Colonic mucosa (tissue), 4 donors: Measurements from ENCODE around the gene TK2. TPM values are rescaled to one million over a fixed set of nuclear protein-coding genes. Genes with fewer than 3 reads are reported as not detected.
A peak's percentile ranks its signal among the peaks of the same experiment; 100 is the strongest.
"Not testable (repeated sequence)": the region's sequence is repeated elsewhere in the genome, so short reads cannot be mapped to it uniquely, and the experiment has no call there.

Experiments used
- DNase-seq: peaks from one replicate; pipeline ENCODE4 v3.0.0-alpha.2; 2020
- H3K27ac ChIP-seq: fragments of 200-600 bp; one replicate; pipeline ENCODE4 v1.8.0; 2021
- H3K27me3 ChIP-seq: fragments of 200-600 bp; one replicate; pipeline ENCODE4 v1.8.0; 2021
- H3K36me3 ChIP-seq: fragments of 200-600 bp; one replicate; pipeline ENCODE4 v1.8.0; 2021
- H3K4me1 ChIP-seq: fragments of 200-600 bp; one replicate; pipeline ENCODE4 v1.8.0; 2021; ENCODE audit warnings: mild to moderate bottlenecking
- H3K4me3 ChIP-seq: fragments of 200-600 bp; one replicate; pipeline ENCODE4 v1.8.0; 2021
- H3K9ac ChIP-seq, 2 donors: one replicate each; pipeline ENCODE4 v1.7.0; 2013; ENCODE audit warnings: control low read depth in 2 of 2, low read depth in 2 of 2, low read length in 2 of 2
- H3K9me3 ChIP-seq: fragments of 200-600 bp; one replicate; pipeline ENCODE4 v1.8.0; 2021
- intact Hi-C: fragments of 100-400 bp; cut with DNase I; formaldehyde crosslinking; loops from one replicate; pipeline ENCODE4 v1.14.1; 2022
- total RNA-seq, 2 donors: library from RNA; stranded (reverse); fragmentation: NEBNext Ultra II Directional in 1 of 2; extraction: Animal tissue kit (Norgen Biotek cat#: 25700) in 1 of 2; gene quantifications; one replicate each; pipeline ENCODE4 v1.2.1, GENCODE V29; 2021
- TF ChIP-seq, protein P1 (sequence below): fragments of 200-600 bp; IDR thresholded peaks from one replicate; pipeline ENCODE4 v1.8.0; 2022; ENCODE audit warnings: antibody characterized with exemption, mild to moderate bottlenecking
- donor health status: healthy.
- donor health status: DM: no; HTN: no; CAD: no.
- donor health status: DM: no; HTN: no; CAD: no.

TK2 gene
- total RNA-seq, 2 donors from 2014 or later = 11.9 to 17.0 TPM

DNA sequence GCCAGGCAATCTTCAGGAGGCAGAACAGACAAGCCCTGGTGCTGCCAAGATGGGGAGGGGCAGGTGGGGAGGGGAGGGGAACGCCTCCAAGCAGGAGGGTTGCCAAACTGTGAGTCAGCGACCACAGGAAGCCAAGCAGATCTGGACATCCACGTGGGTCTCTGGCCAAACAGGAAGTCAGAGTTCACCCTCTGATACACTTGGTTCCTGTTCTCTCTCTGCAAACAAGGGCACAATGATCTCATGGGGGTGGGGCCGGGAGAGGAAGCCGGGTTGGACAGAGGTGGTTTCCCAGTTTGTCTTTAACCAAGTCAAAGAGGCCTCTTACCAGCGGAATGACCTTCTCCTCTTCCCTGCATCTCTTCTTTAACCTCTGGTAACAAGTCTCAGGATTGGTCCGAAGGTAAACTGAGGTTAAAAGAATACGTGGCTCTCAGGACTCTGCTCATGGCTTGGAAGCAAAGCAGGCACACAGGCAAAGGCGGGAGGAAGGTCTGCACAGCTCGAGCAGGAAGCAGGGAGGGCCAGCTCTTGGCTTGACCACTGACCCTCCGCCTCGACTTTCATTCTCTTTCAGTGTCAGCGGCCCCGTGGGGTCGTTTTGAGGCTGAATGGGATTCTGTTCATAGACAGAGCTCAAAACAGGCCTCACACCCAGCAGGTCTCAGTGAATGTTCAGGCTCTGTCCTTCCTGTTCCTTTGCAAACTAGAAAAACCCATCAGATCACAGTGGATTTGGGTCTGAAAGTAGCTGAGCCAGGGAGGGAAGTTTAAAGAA is 32.9 kb downstream of the TK2 start:
- H3K4me1 ChIP-seq = peaks cover 18% of the 10 kb centered on the region
- peak overlapping the region; percentile 97 for H3K27ac ChIP-seq
- TF ChIP-seq, protein P1, sequence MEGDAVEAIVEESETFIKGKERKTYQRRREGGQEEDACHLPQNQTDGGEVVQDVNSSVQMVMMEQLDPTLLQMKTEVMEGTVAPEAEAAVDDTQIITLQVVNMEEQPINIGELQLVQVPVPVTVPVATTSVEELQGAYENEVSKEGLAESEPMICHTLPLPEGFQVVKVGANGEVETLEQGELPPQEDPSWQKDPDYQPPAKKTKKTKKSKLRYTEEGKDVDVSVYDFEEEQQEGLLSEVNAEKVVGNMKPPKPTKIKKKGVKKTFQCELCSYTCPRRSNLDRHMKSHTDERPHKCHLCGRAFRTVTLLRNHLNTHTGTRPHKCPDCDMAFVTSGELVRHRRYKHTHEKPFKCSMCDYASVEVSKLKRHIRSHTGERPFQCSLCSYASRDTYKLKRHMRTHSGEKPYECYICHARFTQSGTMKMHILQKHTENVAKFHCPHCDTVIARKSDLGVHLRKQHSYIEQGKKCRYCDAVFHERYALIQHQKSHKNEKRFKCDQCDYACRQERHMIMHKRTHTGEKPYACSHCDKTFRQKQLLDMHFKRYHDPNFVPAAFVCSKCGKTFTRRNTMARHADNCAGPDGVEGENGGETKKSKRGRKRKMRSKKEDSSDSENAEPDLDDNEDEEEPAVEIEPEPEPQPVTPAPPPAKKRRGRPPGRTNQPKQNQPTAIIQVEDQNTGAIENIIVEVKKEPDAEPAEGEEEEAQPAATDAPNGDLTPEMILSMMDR = no peak
- DNase-seq = peak; percentile 99
- intact Hi-C loops = loop anchor here (5.0 kb wide), 1 partner anchor 35 kb away; the partner anchor contains the start of genes CKLF and TK2
- H3K27me3 ChIP-seq = no peaks in the 10 kb centered on the region
- no peaks in the 10 kb centered on the region for H3K36me3 ChIP-seq
- peak overlapping the region; percentile 84 to 96 for H3K9ac ChIP-seq
- H3K9me3 ChIP-seq = no peaks in the 10 kb centered on the region
- H3K4me3 ChIP-seq = no peak overlapping the region

DNA sequence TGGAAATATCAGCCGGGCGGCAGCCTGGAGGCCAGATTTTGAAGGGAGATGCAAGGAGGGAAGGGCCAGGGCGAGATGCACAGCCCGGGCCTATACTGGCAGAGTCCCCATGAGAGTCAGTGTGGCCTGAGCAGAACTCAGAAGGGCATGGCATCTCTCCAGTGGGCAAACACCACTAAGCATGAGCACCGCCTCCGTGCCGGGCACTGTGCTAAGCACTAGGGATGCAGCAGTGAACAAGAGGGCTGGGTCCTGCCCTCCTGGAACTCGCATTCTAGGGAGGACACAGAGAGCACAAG is 33.5 kb downstream of the TK2 start:
- peak overlapping the region; percentile 97 for H3K27ac ChIP-seq
- intact Hi-C loops = loop anchor here (5.0 kb wide), 1 partner anchor 36 kb away; the partner anchor contains the start of genes CKLF and TK2
- H3K27me3 ChIP-seq = no peaks in the 10 kb centered on the region
- TF ChIP-seq, protein P1 = no peak
- H3K9me3 ChIP-seq = no peaks in the 10 kb centered on the region
- H3K4me1 ChIP-seq = peaks cover 18% of the 10 kb centered on the region
- no peak for DNase-seq
- H3K9ac ChIP-seq = peak overlapping the region; percentile 68 to 96
- H3K36me3 ChIP-seq = no peaks in the 10 kb centered on the region
- H3K4me3 ChIP-seq = no peak overlapping the region

DNA sequence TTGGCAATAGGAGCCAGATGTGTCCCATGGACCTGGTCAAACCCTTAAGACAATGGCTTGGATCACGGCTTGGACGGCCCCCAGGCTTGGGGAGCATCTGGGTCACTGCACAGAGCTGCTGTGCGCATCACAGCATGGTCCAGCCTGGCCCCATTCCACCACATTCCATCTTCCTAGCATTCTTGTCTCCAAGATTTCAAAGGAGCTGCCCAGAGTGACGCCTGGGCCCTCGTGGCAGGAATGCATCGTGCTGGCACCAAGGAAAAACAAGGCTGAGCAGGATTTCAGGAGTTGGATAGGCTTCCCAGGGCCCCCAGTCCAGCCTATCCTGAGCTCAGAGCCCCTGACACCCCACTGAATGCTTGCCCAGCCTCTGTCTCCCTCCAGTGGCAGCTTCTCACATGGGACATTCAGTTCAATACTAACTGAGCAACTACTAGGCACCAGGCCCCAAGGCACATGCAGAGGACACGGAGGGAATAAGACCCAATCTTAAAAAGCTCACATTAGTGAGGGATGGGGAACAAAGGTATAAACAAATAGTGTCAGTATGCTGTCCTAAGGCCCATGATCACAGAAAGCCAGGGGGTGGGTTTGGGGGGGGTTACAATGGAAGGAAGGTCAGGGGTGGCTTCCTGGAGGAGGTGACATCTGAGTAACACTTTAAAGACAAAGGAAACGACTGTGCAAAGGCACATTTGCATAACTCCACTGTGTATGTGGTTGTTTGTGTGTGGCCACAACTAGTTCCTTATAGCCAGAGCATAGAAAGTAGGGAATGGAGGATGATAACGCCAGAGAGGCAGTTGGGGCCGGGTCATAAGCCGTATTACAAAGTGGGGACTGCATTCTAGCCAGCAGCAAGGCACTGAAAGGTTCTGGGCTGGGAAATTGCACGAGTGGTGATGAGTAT is 34.1 kb downstream of the TK2 start:
- Histone ChIP-seq H3K4me3 (no peak overlapping the region), H3K27ac (peak overlapping the region; percentile 97), H3K9me3 (no peaks in the 10 kb centered on the region), H3K36me3 (no peaks in the 10 kb centered on the region), H3K4me1 (peaks cover 18% of the 10 kb centered on the region), H3K27me3 (no peaks in the 10 kb centered on the region), H3K9ac (peak overlapping the region; percentile 68 to 96)
- DNase-seq = no peak
- TF ChIP-seq, protein P1 = no peak
- intact Hi-C loops = loop anchor here (5.0 kb wide), 1 partner anchor 36 kb away; the partner anchor contains the start of genes CKLF and TK2

DNA sequence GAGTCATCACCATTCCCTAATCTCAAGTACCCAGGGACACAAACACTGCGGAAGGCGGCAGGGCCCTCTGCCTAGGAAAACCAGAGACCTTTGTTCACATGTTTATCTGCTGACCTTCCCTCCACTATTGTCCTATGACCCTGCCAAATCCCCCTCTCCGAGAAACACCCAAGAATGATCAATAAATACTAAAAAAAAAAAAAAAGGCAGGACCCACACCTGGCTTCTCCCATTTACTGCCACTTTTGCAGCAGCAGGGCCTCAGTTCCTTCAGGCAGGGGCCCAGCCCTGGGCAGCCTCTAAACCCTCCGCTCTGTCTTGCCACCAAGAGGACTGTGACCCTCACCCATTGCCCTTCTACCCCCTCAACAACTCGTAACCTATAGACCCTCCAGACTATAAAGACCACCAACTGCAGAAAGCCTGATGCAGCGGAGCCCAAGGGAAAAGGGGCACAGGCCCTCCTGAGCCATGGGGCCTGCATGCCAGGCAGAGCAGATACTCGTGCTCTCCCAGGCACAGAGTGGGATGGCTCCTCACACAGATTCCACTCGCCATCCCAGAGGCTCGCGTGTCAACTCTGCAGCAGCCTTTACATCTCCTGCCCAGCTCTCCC is 34.8 kb downstream of the TK2 start:
- H3K9me3 ChIP-seq, DNase-seq, H3K4me3 ChIP-seq, H3K27me3 ChIP-seq, H3K36me3 ChIP-seq: not testable (repeated sequence)
- intact Hi-C loops = loop anchor here (5.0 kb wide), 1 partner anchor 37 kb away; the partner anchor contains the start of genes CKLF and TK2
- peak overlapping the region; percentile 39 to 47 for H3K9ac ChIP-seq
- peaks cover 18% of the 10 kb centered on the region for H3K4me1 ChIP-seq
- peak overlapping the region; percentile 97 for H3K27ac ChIP-seq

DNA sequence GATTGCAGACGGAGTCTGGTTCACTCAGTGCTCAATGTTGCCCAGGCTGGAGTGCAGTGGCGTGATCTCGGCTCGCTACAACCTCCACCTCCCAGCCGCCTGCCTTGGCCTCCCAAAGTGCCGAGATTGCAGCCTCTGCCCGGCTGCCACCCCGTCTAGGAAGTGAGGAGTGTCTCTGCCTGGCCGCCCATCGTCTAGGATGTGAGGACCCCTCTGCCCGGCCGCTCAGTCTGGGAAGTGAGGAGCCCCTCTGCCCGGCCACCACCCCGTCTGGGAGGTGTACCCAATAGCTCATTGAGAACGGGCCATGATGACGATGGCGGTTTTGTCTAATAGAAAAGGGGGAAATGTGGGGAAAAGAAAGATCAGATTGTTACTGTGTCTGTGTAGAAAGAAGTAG is 35.5 kb downstream of the TK2 start:
- DNase-seq, H3K36me3 ChIP-seq, intact Hi-C loops, H3K27ac ChIP-seq, H3K27me3 ChIP-seq, H3K9me3 ChIP-seq, H3K9ac ChIP-seq, H3K4me3 ChIP-seq: not testable (repeated sequence)
- H3K4me1 ChIP-seq = peaks cover 18% of the 10 kb centered on the region

DNA sequence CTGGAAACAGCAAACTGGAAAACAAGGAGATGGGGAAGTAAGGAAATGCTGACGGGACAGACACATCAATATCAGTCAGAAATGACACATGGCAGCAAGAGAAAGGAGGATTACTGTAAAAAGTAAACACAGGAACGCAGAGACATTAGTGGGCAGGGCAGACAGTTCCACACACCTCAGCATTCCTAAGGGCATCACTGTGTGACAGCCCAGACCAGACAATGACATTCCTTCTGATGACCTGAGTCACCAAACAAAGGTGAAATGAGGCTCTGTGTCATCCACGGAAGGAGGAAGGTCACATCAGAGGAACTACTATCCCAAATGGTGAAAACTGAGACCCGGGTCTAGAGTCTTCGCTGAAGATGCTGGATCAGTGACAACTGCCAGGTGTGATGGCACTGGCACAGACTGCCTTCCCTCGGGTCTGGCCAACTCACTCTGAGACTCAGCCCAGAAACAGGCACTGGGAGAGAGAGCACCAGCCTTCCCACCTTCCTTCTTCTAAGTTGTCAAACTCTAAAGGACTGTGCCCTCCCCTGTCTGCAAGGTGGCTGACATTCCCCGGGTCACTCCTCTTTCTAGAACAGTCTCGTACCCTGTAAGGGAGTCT is 36.7 kb downstream of the TK2 start:
- H3K36me3 ChIP-seq = no peaks in the 10 kb centered on the region
- peaks cover 18% of the 10 kb centered on the region for H3K4me1 ChIP-seq
- TF ChIP-seq, protein P1 = no peak
- no peaks in the 10 kb centered on the region for H3K9me3 ChIP-seq
- H3K27me3 ChIP-seq = no peaks in the 10 kb centered on the region
- no peak overlapping the region for H3K4me3 ChIP-seq
- intact Hi-C loops = no loop called here
- H3K27ac ChIP-seq = no peak overlapping the region
- no peak for DNase-seq
- H3K9ac ChIP-seq = no peak overlapping the region
